H1 (cell line): ENCODE results near the gene ZNF3. TPM values are rescaled to one million over a fixed set of nuclear protein-coding genes. Genes with fewer than 3 reads are reported as not detected.

Experiments used
- CTCF ChIA-PET: fragments of 300-600 bp; sonication (Branson Sonifier 250); formaldehyde crosslinking; loops from one replicate; lab custom pipeline; 2021; ENCODE audit not compliant: partially characterized antibody; lab: Charles Lee
- POLR2A ChIA-PET: fragments of 300-600 bp; sonication (Branson Sonifier 250); formaldehyde crosslinking; loops from one replicate; lab custom pipeline; 2021; ENCODE audit warnings: inconsistent platforms; ENCODE audit not compliant: partially characterized antibody; lab: Charles Lee
- DNase-seq, 2 experiments: peaks; one replicate each; pipeline versions ENCODE4 v3.0.0 to v3.0.0-alpha.2; 2010 to 2022; ENCODE audit warnings: low spot score in 2 of 2, low read depth in 1 of 2, mixed read lengths in 1 of 2
- FAIRE-seq: peaks from 2 replicates; lab custom pipeline; 2011; peaks lifted over from hg19 to GRCh38; lab: Jason Lieb, UNC
- H2AFZ ChIP-seq: 2 replicates; pipeline ENCODE4 v1.8.1; 2012; ENCODE audit warnings: low read length, inconsistent platforms
- H2AK5ac ChIP-seq: 2 replicates; pipeline ENCODE4 v1.6.1; 2013; ENCODE audit warnings: low read depth, low read length
- H2BK120ac ChIP-seq: replicated peaks from 2 replicates; pipeline ENCODE3; 2013; ENCODE audit warnings: low read depth, low read length, inconsistent platforms
- H2BK12ac ChIP-seq: 2 replicates; pipeline ENCODE4 v1.6.1; 2013; ENCODE audit warnings: low read depth, low read length
- H2BK15ac ChIP-seq: 2 replicates; pipeline ENCODE4 v1.6.1; 2013; ENCODE audit warnings: low read length
- H2BK20ac ChIP-seq: 2 replicates; pipeline ENCODE4 v1.6.1; 2013; ENCODE audit warnings: low read length
- H2BK5ac ChIP-seq: 2 replicates; pipeline ENCODE4 v1.6.1; 2013; ENCODE audit warnings: low read depth, low read length
- H3K14ac ChIP-seq: 2 replicates; pipeline ENCODE4 v1.6.1; 2013; ENCODE audit warnings: inconsistent platforms; ENCODE audit not compliant: insufficient read length
- H3K18ac ChIP-seq: 2 replicates; pipeline ENCODE4 v1.6.1; 2013; ENCODE audit warnings: low read length; ENCODE audit errors: extremely low read depth
- H3K23ac ChIP-seq: 2 replicates; pipeline ENCODE4 v1.6.1; 2013; ENCODE audit warnings: inconsistent platforms; ENCODE audit not compliant: insufficient read length
- H3K23me2 ChIP-seq: 2 replicates; pipeline ENCODE4 v1.6.1; 2013; ENCODE audit warnings: low read depth, low read length
- H3K27ac ChIP-seq: 2 replicates; pipeline ENCODE4 v1.6.1; 2011; ENCODE audit warnings: low read depth, low read length, inconsistent platforms
- H3K27me3 ChIP-seq, 4 experiments: replicated peaks in 1 of 4; 1 replicate in 1 of 4; 2 replicates in 3 of 4; pipeline versions ENCODE4 v1.6.1 to v1.8.1; 2011 to 2013; ENCODE audit warnings: low read length in 3 of 4, mild to moderate bottlenecking in 3 of 4, inconsistent platforms in 2 of 4, mixed read lengths in 2 of 4, moderate library complexity in 1 of 4; ENCODE audit not compliant: control insufficient read depth in 3 of 4, insufficient read depth in 3 of 4; ENCODE audit errors: extremely low read depth in 1 of 4
- H3K36me3 ChIP-seq, 4 experiments: 2 replicates each; pipeline versions ENCODE4 v1.6.1 to v1.8.1; 2011 to 2013; ENCODE audit warnings: mild to moderate bottlenecking in 4 of 4, low read length in 3 of 4, moderate library complexity in 2 of 4, control low read depth in 1 of 4, inconsistent platforms in 1 of 4; ENCODE audit not compliant: insufficient read depth in 4 of 4, control insufficient read depth in 2 of 4
- H3K4ac ChIP-seq: replicated peaks from 2 replicates; pipeline ENCODE3; 2013; ENCODE audit warnings: low read length, low read depth, mixed read lengths, inconsistent platforms; ENCODE audit not compliant: insufficient read length
- H3K4me1 ChIP-seq, 4 experiments: replicated peaks in 1 of 4; 1 replicate in 1 of 4; 2 replicates in 3 of 4; pipeline versions ENCODE4 v1.6.1 to v1.8.1; 2011 to 2013; ENCODE audit warnings: low read length in 3 of 4, inconsistent platforms in 2 of 4, mixed read lengths in 1 of 4; ENCODE audit not compliant: insufficient read depth in 4 of 4, control insufficient read depth in 3 of 4
- H3K4me2 ChIP-seq, 2 experiments: 2 replicates each; pipeline versions ENCODE4 v1.6.1 to v1.8.1; 2011 to 2013; ENCODE audit warnings: low read depth in 2 of 2, low read length in 2 of 2, control low read depth in 1 of 2, inconsistent platforms in 1 of 2, mild to moderate bottlenecking in 1 of 2; ENCODE audit not compliant: insufficient read depth in 1 of 2
- H3K4me3 ChIP-seq, 4 experiments: fragments of 200-600, 300-600 bp in 1 of 4; sonication (generic), shearing (Covaris generic), sonication (Bioruptor Twin) in 1 of 4; 2 replicates each; pipeline versions ENCODE4 v1.5.1 to v1.8.1; 2011 to 2016; ENCODE audit warnings: low read length in 4 of 4, low read depth in 3 of 4, control low read depth in 2 of 4, inconsistent platforms in 2 of 4, mild to moderate bottlenecking in 2 of 4, mixed read lengths in 1 of 4, moderate library complexity in 1 of 4; ENCODE audit not compliant: insufficient read depth in 2 of 4; ENCODE audit errors: extremely low read depth in 1 of 4
- H3K56ac ChIP-seq: replicated peaks from 2 replicates; pipeline ENCODE3; 2013; ENCODE audit warnings: low read depth, mild to moderate bottlenecking, mixed read lengths, low read length, inconsistent platforms; ENCODE audit not compliant: insufficient read length
- H3K79me1 ChIP-seq: 2 replicates; pipeline ENCODE4 v1.6.1; 2013; ENCODE audit warnings: low read depth, low read length, control low read depth
- H3K79me2 ChIP-seq, 2 experiments: 2 replicates each; pipeline versions ENCODE4 v1.6.1 to v1.8.1; 2012 to 2013; ENCODE audit warnings: low read length in 2 of 2, mild to moderate bottlenecking in 2 of 2, inconsistent platforms in 1 of 2; ENCODE audit not compliant: insufficient read depth in 2 of 2, control insufficient read depth in 1 of 2
- H3K9ac ChIP-seq, 4 experiments: replicated peaks in 1 of 4; 1 replicate in 1 of 4; 2 replicates in 3 of 4; pipeline versions ENCODE4 v1.6.1 to v1.8.1; 2011 to 2013; ENCODE audit warnings: low read depth in 3 of 4, low read length in 3 of 4, control low read depth in 2 of 4, mild to moderate bottlenecking in 2 of 4, moderate library complexity in 2 of 4, inconsistent platforms in 1 of 4; ENCODE audit errors: extremely low read depth in 1 of 4
- H3K9me3 ChIP-seq, 2 experiments: 2 replicates each; pipeline versions ENCODE4 v1.6.1 to v1.8.1; 2012 to 2013; ENCODE audit warnings: mild to moderate bottlenecking in 2 of 2, moderate library complexity in 2 of 2, control low read depth in 1 of 2, inconsistent platforms in 1 of 2, low read depth in 1 of 2, low read length in 1 of 2, mixed read lengths in 1 of 2; ENCODE audit not compliant: insufficient read depth in 2 of 2
- H4K20me1 ChIP-seq, 2 experiments: replicated peaks in 1 of 2; 2 replicates each; pipeline versions ENCODE3 to v1.8.1; 2011 to 2013; ENCODE audit warnings: inconsistent platforms in 2 of 2, low read length in 2 of 2, mild to moderate bottlenecking in 1 of 2; ENCODE audit not compliant: insufficient read depth in 2 of 2, control insufficient read depth in 1 of 2
- H4K5ac ChIP-seq: 2 replicates; pipeline ENCODE4 v1.6.1; 2013; ENCODE audit warnings: low read length, low read depth, mixed read lengths, inconsistent platforms; ENCODE audit not compliant: insufficient read length
- H4K8ac ChIP-seq: 2 replicates; pipeline ENCODE4 v1.8.0; 2013; ENCODE audit warnings: mild to moderate bottlenecking, moderate library complexity, low read length, inconsistent platforms; ENCODE audit not compliant: insufficient read depth; ENCODE audit errors: extremely low read depth
- H4K91ac ChIP-seq: replicated peaks from 2 replicates; pipeline ENCODE3; 2013; ENCODE audit warnings: low read length, mixed read lengths, inconsistent platforms; ENCODE audit not compliant: insufficient read length
- BACH1 ChIP-seq: IDR thresholded peaks from 2 replicates; pipeline ENCODE4 v1.6.1; 2012; ENCODE audit warnings: low read length, improper control_type of control experiment
- GABPA ChIP-seq: IDR thresholded peaks from 2 replicates; pipeline ENCODE4 v1.6.1; 2011; ENCODE audit warnings: mild to moderate bottlenecking, low read length, moderate library complexity, borderline replicate concordance; ENCODE audit not compliant: insufficient read depth
- MAFK ChIP-seq: IDR thresholded peaks from 2 replicates; pipeline ENCODE4 v1.6.1; 2012; ENCODE audit warnings: low read depth, mild to moderate bottlenecking, improper control_type of control experiment, low read length
- PHF8 ChIP-seq: fragments of 200-600 bp; sonication (generic); conservative IDR thresholded peaks from 2 replicates; pipeline ENCODE4 v1.7.1; 2012; ENCODE audit warnings: low read depth, mild to moderate bottlenecking, inconsistent platforms, low read length, moderate library complexity
- RBBP5 ChIP-seq: IDR thresholded peaks from 2 replicates; pipeline ENCODE4 v1.7.1; 2012; ENCODE audit warnings: low read depth, mild to moderate bottlenecking, inconsistent platforms, low read length, moderate library complexity, borderline replicate concordance
- WGBS, 2 experiments: shearing (Covaris generic) in 1 of 2; methylation state at CpG; one replicate each; pipeline versions ENCODE4 v1.1.6 to v1.1.7; 2013 to 2015; ENCODE audit warnings: low lambda C conversion rate in 2 of 2, mixed read lengths in 2 of 2, inconsistent platforms in 1 of 2, low coverage in 1 of 2, missing lambda C conversion rate in 1 of 2; ENCODE audit not compliant: insufficient replicate concordance in 2 of 2, insufficient coverage in 1 of 2, insufficient read length in 1 of 2; ENCODE audit errors: extremely low coverage in 1 of 2, missing lambda C conversion rate in 1 of 2; 5-methylcytosine and 5-hydroxymethylcytosine counted together
- polyA plus RNA-seq, 7 experiments: library from polyadenylated mRNA; depleted of rRNA in 3 of 7; stranded (reverse) in 5 of 7; unstranded in 2 of 7; fragments of >200 nt in 5 of 7; fragments of 200-250 nt in 2 of 7; gene quantifications; 1 replicate in 5 of 7; 2 replicates in 1 of 7; 4 replicates in 1 of 7; pipeline versions ENCODE4 v1.2.1 to v1.2.3, GENCODE V29; 2011 to 2013; ENCODE audit warnings: missing spikeins in 2 of 7, mixed read lengths in 2 of 7
- total RNA-seq: library from RNA; stranded (reverse); fragmentation: NEBNext Ultra II Directional; extraction: Animal tissue kit (Norgen Biotek cat#: 25700); gene quantifications from 2 replicates; pipeline ENCODE4 v1.2.1, GENCODE V29; 2021

The ZNF3 gene
- total and polyA plus RNA-seq, 2 of the 8 experiments (the other 6 are each of a cell fraction or from before 2014, with no cell fraction given), result 26.9 to 49.1 TPM

- Histone ChIP-seq H4K91ac (no peak overlapping the region), H3K27me3 (no peaks in the 10 kb centered on the region), H3K4me2 (peak overlapping the region; percentile 66 to 70), H4K5ac (no peak overlapping the region), H4K20me1 (peaks cover 16 to 19% of the 10 kb centered on the region in 2 experiments), H3K4me3 (peak overlapping the region; percentile 78 to 98 (median 96)), H2BK15ac (0 out of 2 replicates have a peak overlapping the region, but pooled peaks have one; percentile 67), H2BK12ac (peak overlapping the region; percentile 69; the same call in 1 of the 2 replicates), H3K9ac (peak overlapping the region in 3 of 4 experiments; percentile 87 to 93 (median 88); a peak in 5 of 7 replicates), H2BK20ac (no peak overlapping the region), H3K9me3 (no peaks in the 10 kb centered on the region), H3K79me1 (peaks cover 5% of the 10 kb centered on the region), H3K18ac (no peak overlapping the region), H3K23ac (no peak overlapping the region), H3K4ac (no peak overlapping the region), H3K27ac (peak overlapping the region; percentile 77; the same call in 1 of the 2 replicates), H2AFZ (peak overlapping the region; percentile 73; the same call in 1 of the 2 replicates), H2AK5ac (no peak overlapping the region), H3K4me1 (no peaks in the 10 kb centered on the region; a peak in 1 of 7 replicates), H3K14ac (no peak overlapping the region), H3K23me2 (peaks cover 4% of the 10 kb centered on the region; the same call in 1 of the 2 replicates), H2BK120ac (no peak overlapping the region), H4K8ac (peak overlapping the region; percentile 95; the same call in 1 of the 2 replicates), H3K56ac (peak overlapping the region; percentile 3), H3K79me2 (peaks cover 0 to 6% of the 10 kb centered on the region in 2 experiments; a peak in 1 of 4 replicates), H3K36me3 (peaks cover 33 to 44% (median 40%) of the 10 kb centered on the region in 4 experiments), H2BK5ac (peak overlapping the region; percentile 79; the same call in 1 of the 2 replicates)
- FAIRE-seq, result no peak
- POLR2A ChIA-PET, result interaction anchor here (1.0 to 19.5 kb wide), 12 partner anchors 4 to 78 kb away, joined by 3 to 722 read pairs (median 8); partner anchors contain the start of genes AP4M1, COPS6, MBLAC1 and MCM7
- 63% methylated on average over 7 of the region's 7 CpGs; no CpG with 5 or more reads in 1 of the 2 experiments for WGBS, 2 experiments
- CTCF ChIA-PET, result interaction anchor here (0.7 to 2.4 kb wide), 2 partner anchors 40 to 99 kb away, joined by 3 to 5 read pairs; no protein-coding TSS in a partner anchor
- no peak for DNase-seq
- TF ChIP-seq GABPA (no peak), PHF8 (no peak), BACH1 (no peak), MAFK (no peak), RBBP5 (no peak)
These were observed 8.1 kb upstream of the ZNF3 start for GRCh38 chr7:100089458-100090196.
